ENCODE results near the gene MAPK10.

DNA sequence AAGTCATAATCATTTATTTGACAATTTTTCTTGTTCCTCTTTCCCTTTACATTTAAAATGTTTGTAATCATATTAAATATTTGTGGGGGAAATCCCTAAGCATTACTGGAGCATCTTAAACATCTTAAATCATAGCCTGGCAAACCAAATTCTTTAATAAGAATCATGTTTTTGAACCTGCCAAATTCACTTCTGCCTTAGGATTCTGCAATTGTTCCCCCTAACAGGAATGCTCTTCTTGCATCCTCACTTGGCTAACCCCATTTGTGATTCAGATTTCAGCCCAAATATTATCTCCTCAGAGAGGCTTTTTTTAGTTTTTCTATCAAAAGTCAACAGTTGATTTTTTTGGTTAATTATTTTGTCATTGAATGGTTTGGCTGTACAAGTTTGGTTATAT is 241.1 kb downstream of the MAPK10 start:
- TF ChIP-seq TAF1 (IDR thresholded peaks at IDR 0.05; ENCODE audit: low read depth) (no peak), YY1 (IDR thresholded peaks at IDR 0.05; ENCODE audit: low read depth) (no peak), EP300 (IDR thresholded peaks at IDR 0.05; ENCODE audit: borderline replicate concordance) (no peak), CEBPB (IDR thresholded peaks at IDR 0.05) (no peak), RAD21 (IDR thresholded peaks at IDR 0.05; ENCODE audit: low read depth) (no peak), FOXM1 (IDR thresholded peaks at IDR 0.05; ENCODE audit: borderline replicate concordance, low read depth) (no peak), TEAD4 (IDR thresholded peaks at IDR 0.05) (no peak), EGR1 (IDR thresholded peaks at IDR 0.05) (no peak), TCF12 (IDR thresholded peaks at IDR 0.05; ENCODE audit: low read depth) (no peak), CREB1 (IDR thresholded peaks at IDR 0.05; ENCODE audit: low read depth) (no peak)
- TF ChIP-seq, protein P1, sequence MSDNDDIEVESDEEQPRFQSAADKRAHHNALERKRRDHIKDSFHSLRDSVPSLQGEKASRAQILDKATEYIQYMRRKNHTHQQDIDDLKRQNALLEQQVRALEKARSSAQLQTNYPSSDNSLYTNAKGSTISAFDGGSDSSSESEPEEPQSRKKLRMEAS (IDR thresholded peaks at IDR 0.05) = no peak
- TF ChIP-seq, protein P2, sequence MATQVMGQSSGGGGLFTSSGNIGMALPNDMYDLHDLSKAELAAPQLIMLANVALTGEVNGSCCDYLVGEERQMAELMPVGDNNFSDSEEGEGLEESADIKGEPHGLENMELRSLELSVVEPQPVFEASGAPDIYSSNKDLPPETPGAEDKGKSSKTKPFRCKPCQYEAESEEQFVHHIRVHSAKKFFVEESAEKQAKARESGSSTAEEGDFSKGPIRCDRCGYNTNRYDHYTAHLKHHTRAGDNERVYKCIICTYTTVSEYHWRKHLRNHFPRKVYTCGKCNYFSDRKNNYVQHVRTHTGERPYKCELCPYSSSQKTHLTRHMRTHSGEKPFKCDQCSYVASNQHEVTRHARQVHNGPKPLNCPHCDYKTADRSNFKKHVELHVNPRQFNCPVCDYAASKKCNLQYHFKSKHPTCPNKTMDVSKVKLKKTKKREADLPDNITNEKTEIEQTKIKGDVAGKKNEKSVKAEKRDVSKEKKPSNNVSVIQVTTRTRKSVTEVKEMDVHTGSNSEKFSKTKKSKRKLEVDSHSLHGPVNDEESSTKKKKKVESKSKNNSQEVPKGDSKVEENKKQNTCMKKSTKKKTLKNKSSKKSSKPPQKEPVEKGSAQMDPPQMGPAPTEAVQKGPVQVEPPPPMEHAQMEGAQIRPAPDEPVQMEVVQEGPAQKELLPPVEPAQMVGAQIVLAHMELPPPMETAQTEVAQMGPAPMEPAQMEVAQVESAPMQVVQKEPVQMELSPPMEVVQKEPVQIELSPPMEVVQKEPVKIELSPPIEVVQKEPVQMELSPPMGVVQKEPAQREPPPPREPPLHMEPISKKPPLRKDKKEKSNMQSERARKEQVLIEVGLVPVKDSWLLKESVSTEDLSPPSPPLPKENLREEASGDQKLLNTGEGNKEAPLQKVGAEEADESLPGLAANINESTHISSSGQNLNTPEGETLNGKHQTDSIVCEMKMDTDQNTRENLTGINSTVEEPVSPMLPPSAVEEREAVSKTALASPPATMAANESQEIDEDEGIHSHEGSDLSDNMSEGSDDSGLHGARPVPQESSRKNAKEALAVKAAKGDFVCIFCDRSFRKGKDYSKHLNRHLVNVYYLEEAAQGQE (IDR thresholded peaks at IDR 0.05; ENCODE audit: low read depth) = no peak
- TF ChIP-seq, protein P3, sequence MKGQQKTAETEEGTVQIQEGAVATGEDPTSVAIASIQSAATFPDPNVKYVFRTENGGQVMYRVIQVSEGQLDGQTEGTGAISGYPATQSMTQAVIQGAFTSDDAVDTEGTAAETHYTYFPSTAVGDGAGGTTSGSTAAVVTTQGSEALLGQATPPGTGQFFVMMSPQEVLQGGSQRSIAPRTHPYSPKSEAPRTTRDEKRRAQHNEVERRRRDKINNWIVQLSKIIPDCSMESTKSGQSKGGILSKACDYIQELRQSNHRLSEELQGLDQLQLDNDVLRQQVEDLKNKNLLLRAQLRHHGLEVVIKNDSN (IDR thresholded peaks at IDR 0.05) = no peak

Measured in Ishikawa (cell line).